GM19238 (cell line): Measurements from ENCODE around the gene LRRK1.

Source experiments
- DNase-seq: peaks from one replicate; pipeline ENCODE4 v3.0.0; 2011; ENCODE audit warnings: low spot score; ENCODE audit not compliant: insufficient read length

The LRRK1 gene

GRCh38 chr15:101023501-101024072, 104.4 kb downstream of the LRRK1 start:
- DNase-seq = no peak

GRCh38 chr15:101024073-101024695, 105.0 kb downstream of the LRRK1 start:
- no peak for DNase-seq

- DNase-seq = no peak
These were observed 105.7 kb downstream of the LRRK1 start for GRCh38 chr15:101024706-101025500.

GRCh38 chr15:101025501-101025885, 106.3 kb downstream of the LRRK1 start:
- no peak for DNase-seq

- no peak for DNase-seq
These were observed 106.9 kb downstream of the LRRK1 start for GRCh38 chr15:101025896-101026631.

- DNase-seq = no peak
These were observed 107.6 kb downstream of the LRRK1 start for GRCh38 chr15:101026656-101027272.

GRCh38 chr15:101027273-101027901, 108.2 kb downstream of the LRRK1 start:
- no peak for DNase-seq

- DNase-seq = no peak
These were observed 108.8 kb downstream of the LRRK1 start for GRCh38 chr15:101027920-101028319.

- DNase-seq = no peak
These were observed 109.2 kb downstream of the LRRK1 start for GRCh38 chr15:101028321-101028720.

- no peak for DNase-seq
These were observed 109.7 kb downstream of the LRRK1 start for GRCh38 chr15:101028772-101029438.

- no peak for DNase-seq
These were observed 111.0 kb downstream of the LRRK1 start for GRCh38 chr15:101029971-101030661.

- no peak for DNase-seq
These were observed 112.1 kb downstream of the LRRK1 start for GRCh38 chr15:101031213-101031612.

GRCh38 chr15:101033801-101034200, 114.6 kb downstream of the LRRK1 start:
- DNase-seq = no peak

GRCh38 chr15:101035611-101036010, 116.5 kb downstream of the LRRK1 start:
- DNase-seq = no peak

GRCh38 chr15:101036189-101036588, 117.0 kb downstream of the LRRK1 start:
- no peak for DNase-seq

GRCh38 chr15:101037090-101037830, 118.1 kb downstream of the LRRK1 start:
- no peak for DNase-seq

GRCh38 chr15:101038327-101039003, 119.3 kb downstream of the LRRK1 start:
- DNase-seq = no peak

GRCh38 chr15:101039461-101039860, 120.3 kb downstream of the LRRK1 start:
- DNase-seq = no peak

GRCh38 chr15:101042320-101042719, 123.2 kb downstream of the LRRK1 start:
- DNase-seq = no peak
